Measurements from ENCODE around the gene ASTE1. TPM values are rescaled to one million over a fixed set of nuclear protein-coding genes. Genes with fewer than 3 reads are reported as not detected.

ASTE1 gene
- total RNA-seq, 1 donor from 2014 or later, result 11.4 TPM

DNA sequence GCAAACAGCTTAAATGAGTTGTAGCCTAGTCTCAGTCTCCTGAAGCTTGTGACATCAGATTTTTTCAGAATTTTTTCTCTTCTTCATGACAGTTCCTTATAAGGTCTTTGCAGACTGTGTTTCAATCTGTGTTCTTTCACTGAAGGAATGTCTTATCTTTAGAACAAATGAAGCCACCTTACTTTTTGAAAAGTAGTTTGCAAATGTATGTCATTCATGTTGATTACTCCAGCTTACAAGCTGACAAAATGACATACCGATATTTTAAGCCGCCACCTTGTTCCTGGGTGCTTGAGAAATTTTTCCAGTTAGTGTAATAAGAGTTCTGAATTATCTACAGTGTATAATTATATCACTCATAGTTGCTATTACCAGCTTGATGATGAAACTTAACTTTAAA, 57.0 kb downstream of the ASTE1 start:
- H3K27ac Mint-ChIP-seq (ENCODE audit: unreplicated experiment), result no peak overlapping the region
- DNase-seq (ENCODE audit: low read depth, low spot score), result no peak
- peaks cover 22% of the 10 kb centered on the region for H3K36me3 Mint-ChIP-seq (ENCODE audit: low read depth)
- no peaks in the 10 kb centered on the region for H3K27me3 Mint-ChIP-seq (ENCODE audit: low read depth)
- H3K4me3 Mint-ChIP-seq, result no peak overlapping the region
- H3K9me3 Mint-ChIP-seq, result no peaks in the 10 kb centered on the region
- peaks cover 6% of the 10 kb centered on the region for H3K4me1 Mint-ChIP-seq
- TF ChIP-seq, protein P1, sequence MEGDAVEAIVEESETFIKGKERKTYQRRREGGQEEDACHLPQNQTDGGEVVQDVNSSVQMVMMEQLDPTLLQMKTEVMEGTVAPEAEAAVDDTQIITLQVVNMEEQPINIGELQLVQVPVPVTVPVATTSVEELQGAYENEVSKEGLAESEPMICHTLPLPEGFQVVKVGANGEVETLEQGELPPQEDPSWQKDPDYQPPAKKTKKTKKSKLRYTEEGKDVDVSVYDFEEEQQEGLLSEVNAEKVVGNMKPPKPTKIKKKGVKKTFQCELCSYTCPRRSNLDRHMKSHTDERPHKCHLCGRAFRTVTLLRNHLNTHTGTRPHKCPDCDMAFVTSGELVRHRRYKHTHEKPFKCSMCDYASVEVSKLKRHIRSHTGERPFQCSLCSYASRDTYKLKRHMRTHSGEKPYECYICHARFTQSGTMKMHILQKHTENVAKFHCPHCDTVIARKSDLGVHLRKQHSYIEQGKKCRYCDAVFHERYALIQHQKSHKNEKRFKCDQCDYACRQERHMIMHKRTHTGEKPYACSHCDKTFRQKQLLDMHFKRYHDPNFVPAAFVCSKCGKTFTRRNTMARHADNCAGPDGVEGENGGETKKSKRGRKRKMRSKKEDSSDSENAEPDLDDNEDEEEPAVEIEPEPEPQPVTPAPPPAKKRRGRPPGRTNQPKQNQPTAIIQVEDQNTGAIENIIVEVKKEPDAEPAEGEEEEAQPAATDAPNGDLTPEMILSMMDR (conservative IDR thresholded peaks at IDR 0.05), result no peak

DNA sequence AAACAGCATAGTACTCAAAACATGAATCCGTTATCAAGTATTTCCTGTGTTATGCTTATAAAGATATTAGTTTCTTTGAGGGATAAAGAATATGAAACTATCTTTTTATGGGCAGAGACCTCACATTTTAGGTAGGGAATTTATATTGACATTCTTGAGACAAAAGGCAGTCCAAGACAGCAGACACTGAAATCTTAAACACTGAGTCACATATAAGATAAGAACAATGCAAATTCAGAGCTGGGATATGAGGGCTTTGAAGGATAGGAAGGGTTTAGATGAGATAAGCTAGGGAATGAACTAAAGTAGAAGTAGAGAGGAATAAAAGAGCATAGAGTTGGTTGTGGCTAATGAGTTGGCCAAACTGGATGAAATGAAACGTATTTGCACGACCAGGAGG, 58.4 kb downstream of the ASTE1 start:
- peaks cover 22% of the 10 kb centered on the region for H3K36me3 Mint-ChIP-seq (ENCODE audit: low read depth)
- TF ChIP-seq, protein P1 (conservative IDR thresholded peaks at IDR 0.05), result no peak
- no peaks in the 10 kb centered on the region for H3K9me3 Mint-ChIP-seq
- peak overlapping the region; percentile 8 for H3K27ac Mint-ChIP-seq (ENCODE audit: unreplicated experiment)
- peaks cover 15% of the 10 kb centered on the region for H3K4me1 Mint-ChIP-seq
- H3K27me3 Mint-ChIP-seq (ENCODE audit: low read depth), result no peaks in the 10 kb centered on the region
- no peak overlapping the region for H3K4me3 Mint-ChIP-seq
- DNase-seq (ENCODE audit: low read depth, low spot score), result no peak

GRCh38 chr3:130967281-130967680, 59.3 kb downstream of the ASTE1 start:
- H3K4me3 Mint-ChIP-seq, result no peak overlapping the region
- H3K27ac Mint-ChIP-seq (ENCODE audit: unreplicated experiment), result no peak overlapping the region
- peaks cover 22% of the 10 kb centered on the region for H3K36me3 Mint-ChIP-seq (ENCODE audit: low read depth)
- TF ChIP-seq, protein P1 (conservative IDR thresholded peaks at IDR 0.05), result no peak
- no peaks in the 10 kb centered on the region for H3K9me3 Mint-ChIP-seq
- peaks cover 15% of the 10 kb centered on the region for H3K4me1 Mint-ChIP-seq
- H3K27me3 Mint-ChIP-seq (ENCODE audit: low read depth), result no peaks in the 10 kb centered on the region
- no peak for DNase-seq (ENCODE audit: low read depth, low spot score)

GRCh38 chr3:130963878-130964277, 62.7 kb downstream of the ASTE1 start:
- Mint-ChIP-seq H3K27ac (ENCODE audit: unreplicated experiment) (no peak overlapping the region), H3K36me3 (ENCODE audit: low read depth) (peaks cover 19% of the 10 kb centered on the region), H3K9me3 (no peaks in the 10 kb centered on the region), H3K27me3 (ENCODE audit: low read depth) (no peaks in the 10 kb centered on the region), H3K4me1 (peaks cover 15% of the 10 kb centered on the region), H3K4me3 (no peak overlapping the region)
- TF ChIP-seq, protein P1 (conservative IDR thresholded peaks at IDR 0.05), result no peak
- no peak for DNase-seq (ENCODE audit: low read depth, low spot score)

Other genes starting within 250 kb of the ASTE1 start
- gene ATP2C1, start 132.7 kb downstream of the ASTE1 start, total RNA-seq, result 66.8 and 73.8 TPM in 2 replicates
- 4.9 and 5.8 TPM in 2 replicates for gene NEK11, start 52 bp upstream of the ASTE1 start, total RNA-seq

Data from neural crest cell (in vitro differentiated cells).